ENCODE data around the gene FAM76B.
"Not testable (repeated sequence)": the region's sequence is repeated elsewhere in the genome, so short reads cannot be mapped to it uniquely, and the experiment has no call there.

Gene FAM76B

DNA sequence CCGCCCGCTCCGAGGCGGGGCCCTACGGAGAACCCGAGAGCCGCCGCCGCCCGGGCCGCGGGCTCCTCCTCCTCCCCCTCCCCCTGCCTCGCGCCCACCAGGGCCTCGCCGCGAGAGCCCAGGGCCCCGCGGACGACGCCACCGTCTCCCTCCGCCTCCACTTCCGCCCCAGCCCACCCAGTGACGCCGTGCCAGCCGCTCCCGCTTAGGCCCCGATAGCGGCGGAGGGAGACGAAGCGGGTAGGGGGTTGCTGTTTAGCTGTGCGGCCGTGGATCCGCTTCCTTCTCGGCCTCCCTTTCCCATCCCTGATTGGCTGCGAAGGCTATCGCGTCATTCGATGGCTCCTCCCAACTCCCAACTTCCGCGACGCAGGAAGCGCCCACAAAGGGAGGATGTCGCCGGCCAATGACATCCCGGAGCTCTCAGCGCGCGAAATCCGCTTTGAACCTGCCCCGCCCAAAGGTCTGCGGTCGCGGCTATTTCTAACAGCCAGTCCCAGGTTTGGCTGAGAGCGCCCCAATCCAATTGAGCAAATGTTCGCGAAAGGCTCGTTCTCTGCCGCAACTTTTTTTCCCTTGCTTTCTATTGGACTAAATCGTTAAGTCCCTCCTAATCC, at the start of gene FAM76B:
Gene FAM76B (minus strand): TSS at position 277 of the 617 bp plus-strand sequence. CDS start 304 bp downstream, outside the sequence.
- DNase-seq: peak; percentile 97

DNA sequence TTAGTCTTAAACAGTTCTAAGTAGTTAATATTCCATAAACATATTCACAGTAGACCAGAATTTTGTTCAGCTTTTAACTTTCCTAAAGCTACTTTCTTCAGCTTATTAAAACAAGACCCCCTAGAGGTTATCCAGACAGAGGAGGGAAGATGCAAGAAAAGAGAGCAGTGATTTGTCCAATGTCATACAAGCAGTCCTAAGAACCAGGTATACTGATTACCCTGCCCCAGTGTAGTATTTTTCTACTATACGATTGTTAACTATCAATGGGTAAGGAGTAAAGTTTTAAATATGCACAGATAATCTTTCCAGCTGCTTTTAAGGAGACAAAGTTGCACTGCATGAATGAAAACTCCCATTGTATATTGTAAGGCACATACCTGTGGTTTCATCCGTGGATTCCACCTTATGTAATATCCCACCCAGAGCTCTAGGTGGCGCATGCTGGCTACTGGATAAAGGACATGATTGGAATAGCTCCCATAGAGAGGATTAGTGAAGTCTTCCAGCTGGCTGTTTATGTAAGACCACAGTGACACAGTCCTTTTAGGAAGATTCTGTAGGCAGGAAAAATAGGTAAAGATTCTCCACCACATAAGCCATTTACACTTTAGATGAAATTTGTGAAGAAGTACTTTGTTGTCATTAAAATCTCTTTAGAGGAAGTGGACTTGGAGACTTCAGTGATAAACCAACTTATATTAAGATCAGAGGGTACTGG, 46.3 kb upstream of the FAM76B start:
- DNase-seq: peak; percentile 48

DNA sequence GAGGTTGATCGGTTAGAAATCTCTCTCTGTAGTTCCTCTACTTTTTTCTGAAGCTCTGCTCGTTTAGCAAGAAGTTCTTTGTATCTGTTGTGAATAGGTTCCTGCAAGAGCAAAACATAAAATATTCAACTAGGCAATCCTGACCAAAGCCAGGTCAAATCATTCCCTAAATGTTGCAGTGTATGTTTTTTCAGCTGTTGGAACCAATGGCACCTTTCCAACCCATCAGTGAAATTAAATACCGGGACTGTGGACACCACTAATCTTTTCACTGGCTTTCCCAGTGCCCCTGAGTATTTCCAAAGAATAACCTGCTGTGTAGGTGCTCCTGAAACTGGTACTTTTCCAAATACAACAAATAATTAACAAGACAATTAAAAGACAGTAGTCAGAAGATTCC, 45.8 kb upstream of the FAM76B start:
- no peak for DNase-seq

DNA sequence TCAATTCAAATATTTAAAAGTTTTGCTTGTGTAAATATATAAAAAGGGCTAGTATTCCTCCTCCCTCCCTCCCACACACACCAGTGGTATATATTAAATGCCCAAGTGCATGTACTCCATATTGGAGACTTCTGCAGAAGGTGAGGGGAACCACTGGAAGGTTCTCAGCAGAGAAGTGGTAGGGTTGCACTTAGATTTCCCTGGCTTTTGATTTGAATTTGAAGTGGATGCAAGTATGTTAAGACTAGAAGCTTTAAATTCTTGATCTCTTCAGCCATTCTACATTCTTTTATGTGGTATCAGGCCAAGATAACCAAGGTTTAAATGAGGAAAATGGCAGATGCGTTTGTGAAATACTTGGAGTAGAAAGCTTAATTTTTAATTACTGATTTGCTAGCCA, 43.8 kb upstream of the FAM76B start:
- no peak for DNase-seq

DNA sequence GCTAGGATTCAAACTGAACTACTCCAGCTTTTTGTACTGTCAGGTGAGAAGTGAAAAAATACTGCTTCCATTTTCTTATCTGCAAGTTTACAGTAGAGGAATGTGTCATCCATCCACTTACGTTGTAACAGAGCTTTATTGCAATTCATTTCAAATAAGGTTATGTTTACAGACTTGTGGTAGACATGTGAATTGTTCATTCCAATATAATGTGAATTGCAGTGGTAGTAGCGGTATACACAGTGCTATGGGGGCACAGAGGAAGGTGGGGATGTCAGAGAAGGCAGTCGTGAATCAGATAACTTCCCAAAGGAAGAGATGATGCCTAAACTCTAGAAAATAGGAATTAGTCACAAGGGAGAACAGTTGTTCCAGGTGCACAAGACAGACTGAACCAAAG, 43.2 kb upstream of the FAM76B start:
- no peak for DNase-seq

DNA sequence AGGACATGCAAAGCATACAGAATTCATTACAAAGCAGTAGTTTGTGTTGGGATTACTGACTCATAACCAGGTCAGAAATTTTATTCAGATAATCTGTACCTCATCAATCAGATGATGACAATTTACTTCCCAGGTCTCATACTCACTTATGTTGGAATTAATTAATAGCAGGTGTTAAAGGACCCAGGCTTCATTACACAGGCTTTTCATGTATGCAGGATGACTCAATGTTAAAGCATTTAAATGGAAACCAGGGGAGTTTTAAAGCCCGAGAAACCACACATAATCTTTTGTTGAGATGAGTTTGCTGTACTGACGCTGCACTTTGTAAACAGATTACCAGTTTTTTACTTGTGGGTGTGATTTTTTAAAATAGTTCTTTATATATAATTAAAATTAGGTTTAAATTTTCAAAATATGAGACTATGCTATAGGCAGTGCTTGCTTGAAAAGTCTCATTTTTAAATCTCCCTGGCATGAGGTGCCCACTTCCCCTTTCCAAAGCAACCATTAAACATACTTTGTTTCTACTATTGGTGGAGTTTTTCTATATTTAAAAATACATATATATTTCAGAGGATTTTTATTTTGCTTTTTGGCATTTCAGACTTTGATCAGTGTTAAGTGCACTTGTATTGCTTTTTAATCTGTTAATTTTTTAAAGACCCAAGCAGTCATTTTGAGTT, 41.8 kb upstream of the FAM76B start:
- DNase-seq: no peak

DNA sequence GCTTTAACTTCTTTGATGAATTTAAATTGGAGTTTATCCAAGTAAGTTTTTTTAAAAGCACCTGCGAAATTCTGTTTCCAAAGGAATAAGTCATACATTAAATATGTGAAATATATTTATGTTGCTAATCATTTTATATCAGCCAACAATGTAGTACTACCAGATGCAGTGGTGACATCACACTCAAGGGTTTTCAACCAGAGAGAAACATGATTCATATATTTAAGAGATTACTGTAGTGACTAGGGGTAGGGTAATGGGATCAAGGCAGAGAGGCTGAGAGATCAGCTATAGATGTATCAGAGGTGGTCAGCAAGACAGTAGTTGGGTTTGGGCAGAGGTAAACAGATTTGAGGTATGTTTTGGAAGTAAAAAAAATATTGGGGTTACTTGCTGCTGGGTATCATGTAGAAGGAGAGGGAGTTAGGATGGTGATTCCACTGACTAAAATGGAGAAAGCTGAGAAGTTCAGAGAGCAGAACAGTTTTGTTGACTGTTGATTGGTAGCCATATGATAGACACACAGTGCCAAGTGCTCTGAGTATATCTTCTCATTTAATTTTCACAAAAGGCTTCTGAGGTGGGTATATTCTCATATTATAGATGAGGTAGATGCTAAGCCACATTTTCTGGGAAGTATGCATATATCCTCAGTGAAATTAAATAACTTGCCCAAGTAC, 40.1 kb upstream of the FAM76B start:
- no peak for DNase-seq

DNA sequence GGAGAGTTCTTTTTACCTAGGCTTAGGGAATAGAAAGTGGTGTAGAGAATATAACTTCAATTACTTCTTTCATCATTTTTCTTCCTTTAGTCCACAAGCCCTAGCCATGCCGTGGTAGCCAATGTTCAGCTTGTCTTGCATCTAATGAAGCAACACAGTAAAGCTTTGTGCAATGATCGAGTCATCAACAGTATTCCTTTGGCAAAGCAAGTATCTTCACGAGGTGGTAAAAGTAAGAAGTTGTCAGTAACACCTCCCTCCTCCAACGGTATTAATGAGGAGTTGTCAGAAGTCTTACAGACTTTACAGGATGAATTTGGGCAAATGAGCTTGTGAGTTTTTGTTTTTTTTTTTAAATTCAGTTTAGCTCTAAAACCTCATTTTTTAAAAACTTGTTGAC, 38.1 kb upstream of the FAM76B start:
- no peak for DNase-seq

DNA sequence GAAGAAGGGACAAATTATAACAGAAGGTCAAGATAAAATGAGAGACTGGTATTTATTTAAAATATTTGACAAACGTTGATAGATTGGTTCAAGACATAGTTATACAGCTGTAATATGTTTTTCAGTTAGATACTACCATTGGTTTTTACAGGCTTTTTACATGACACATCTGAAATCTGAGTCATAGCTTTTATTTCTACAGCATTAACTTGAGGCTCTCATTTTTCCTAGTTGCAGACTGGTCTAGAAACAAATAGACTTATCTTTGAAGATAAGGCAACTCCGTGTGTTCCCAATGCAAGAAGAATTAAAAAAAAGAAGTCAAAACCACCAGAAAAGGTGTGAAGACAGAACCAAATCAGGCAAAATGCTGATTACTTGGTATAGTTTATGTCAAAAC, 32.1 kb upstream of the FAM76B start:
- no peak for DNase-seq

DNA sequence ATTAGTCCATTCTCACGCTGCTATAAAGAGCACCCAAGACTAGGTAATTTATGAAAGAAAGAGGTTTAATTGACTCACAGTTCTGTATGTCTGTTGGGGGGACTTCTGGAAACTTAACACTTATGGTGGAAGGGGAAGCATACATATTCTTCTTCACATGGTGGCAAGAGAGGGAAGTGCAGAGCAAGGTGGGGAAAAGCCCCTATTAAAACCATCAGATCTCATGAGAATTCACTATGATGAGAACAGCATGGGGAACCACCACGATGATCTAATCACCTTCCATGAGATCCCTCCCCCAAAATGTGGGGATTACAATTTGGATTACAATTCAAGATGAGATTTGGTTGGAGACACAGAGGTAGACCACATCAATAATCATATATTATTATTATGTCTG, 26.5 kb upstream of the FAM76B start:
- DNase-seq: no peak

DNA sequence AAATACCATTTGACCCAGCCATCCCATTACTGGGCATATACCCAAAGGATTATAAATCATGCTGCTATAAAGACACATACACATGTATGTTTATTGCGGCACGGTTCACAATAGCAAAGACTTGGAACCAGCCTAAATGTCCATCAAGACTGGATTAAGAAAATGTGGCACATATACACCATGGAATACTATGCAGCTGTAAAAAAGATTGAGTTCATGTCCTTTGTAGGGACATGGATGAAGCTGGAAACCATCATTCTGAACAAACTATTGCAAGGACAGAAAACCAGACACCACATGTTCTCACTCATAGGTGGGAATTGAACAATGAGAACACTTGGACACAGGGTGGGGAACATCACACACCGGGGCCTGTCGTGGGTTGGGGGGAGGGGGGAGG, 21.5 kb upstream of the FAM76B start:
- not testable (repeated sequence) for DNase-seq

DNA sequence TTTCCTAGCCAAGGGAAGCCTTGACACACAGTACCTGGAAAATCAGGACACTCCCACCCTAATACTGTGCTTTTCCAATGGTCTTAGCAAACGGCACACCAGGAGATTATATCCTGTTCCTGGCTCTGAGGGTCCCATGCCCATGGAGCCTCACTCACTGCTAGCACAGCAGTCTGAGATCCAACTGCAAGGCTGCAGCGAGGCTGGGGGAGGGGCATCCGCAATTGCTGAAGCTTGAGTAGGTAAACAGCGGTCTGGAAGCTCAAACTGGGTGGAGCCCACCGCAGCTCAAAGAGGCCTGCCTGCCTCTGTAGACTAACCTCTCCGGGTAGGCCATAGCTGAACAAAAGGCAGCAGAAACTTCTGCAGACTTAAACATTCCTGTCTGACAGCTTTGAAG, 16.9 kb upstream of the FAM76B start:
- DNase-seq: not testable (repeated sequence)

DNA sequence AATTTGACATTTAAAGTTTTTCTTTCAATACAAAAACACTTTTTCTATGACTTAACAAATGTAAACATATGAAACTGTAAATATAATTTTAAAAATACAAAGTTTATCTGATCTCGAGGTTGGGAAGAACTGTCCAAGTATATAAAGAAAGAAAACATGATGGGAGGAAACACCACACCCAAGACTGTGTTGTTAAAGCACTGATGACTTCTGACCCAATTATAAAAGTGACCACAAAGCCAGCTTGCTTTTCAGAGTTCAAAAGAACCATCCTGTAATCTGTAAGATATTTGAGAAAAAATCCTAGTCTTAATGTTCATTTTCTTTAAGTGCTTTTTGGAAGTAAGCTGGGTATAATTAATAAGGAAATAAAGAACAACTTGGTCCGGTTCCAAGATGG, 16.3 kb upstream of the FAM76B start:
- no peak for DNase-seq

DNA sequence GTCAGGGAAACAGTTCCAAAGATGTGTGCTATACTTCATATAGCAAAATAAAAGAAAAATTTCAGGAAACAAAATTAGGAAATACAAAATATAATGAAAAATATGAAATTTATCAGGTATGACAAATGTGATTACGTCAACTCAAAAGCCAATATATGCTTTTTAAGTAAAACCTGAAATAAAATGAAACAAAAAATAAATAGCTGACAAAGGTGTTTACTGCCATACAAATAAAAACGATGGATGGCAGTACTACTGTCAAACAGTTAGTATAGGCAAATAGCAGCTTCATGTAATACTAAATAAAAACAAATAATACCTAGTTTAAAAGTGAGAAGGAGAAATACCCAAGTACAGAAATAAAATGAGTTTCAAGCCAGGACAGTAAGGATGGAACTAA, 14.4 kb upstream of the FAM76B start:
- DNase-seq: no peak

DNA sequence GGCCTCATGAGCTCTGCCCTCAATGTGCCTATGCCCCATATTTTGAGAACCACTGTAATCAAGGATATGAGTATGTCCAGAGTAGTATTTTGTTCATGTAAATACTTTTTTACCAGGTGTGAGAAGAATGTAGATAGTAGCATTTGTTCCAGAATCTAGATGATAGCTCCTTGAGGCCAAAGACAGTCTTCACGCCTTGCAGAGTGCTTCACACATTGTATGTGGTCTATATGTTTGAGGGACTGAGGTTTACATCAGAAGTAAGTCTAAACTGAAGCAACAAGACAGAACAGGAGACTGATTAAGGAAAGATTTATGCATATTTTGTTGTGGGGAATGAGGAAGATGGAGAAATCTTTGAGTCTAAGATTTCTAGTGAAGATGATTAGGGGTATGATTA, 13.2 kb upstream of the FAM76B start:
- no peak for DNase-seq

DNA sequence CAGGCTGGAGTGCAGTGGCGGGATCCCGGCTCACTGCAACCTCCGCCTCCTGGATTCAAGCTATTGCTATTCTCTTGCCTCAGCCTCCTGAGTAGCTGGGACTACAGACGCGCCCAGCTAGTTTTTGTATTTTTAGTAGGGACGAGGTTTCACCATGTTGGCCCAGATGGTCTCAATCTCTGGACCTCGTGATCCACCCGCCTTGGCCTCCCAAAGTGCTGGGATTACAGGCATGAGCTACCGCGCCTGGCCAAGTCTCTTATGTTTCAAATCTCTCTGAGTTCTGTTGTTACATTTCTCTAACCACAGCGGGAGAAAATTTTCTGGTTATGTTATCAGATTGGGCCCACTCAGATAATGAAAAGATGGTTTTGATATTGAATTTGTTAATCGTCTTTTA, 10.9 kb upstream of the FAM76B start:
- DNase-seq: no peak

DNA sequence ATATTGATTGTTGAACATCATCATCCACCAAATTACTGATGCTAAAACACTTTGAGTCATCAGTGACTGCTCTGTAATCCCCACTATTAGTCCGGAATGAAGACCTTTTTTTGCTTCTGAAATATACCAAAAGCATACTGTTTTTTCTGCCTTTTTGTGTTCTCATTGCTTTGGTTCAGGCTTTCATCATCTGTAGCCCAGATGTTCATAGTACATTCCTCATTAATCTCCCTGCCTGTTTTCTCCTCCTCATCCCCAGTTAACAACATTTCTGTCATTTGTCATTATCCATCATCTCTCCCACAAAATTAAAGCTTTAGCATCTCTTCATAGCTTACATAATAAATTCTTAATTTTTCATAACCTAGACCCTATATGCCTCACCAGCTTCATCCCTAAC, 10.0 kb upstream of the FAM76B start:
- DNase-seq: no peak

DNA sequence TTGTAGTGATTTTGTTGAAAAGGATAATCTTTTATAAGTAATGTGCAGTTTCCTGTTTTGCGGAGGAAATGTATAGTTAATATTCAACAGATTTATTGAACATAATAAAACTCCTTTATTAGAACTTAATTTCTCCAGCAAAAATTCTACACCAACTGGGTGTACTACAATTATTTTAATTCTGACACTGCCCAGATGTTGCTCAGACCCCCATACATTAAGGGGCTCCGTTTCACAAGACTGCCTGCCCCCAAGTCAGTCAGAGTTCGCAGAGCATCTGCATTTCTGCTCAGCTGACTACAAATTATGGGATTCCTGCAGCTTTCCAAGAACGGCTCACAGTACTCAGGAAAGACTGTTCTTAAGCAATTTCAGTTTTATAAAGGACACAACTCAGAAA, 6.9 kb upstream of the FAM76B start:
- DNase-seq: no peak

DNA sequence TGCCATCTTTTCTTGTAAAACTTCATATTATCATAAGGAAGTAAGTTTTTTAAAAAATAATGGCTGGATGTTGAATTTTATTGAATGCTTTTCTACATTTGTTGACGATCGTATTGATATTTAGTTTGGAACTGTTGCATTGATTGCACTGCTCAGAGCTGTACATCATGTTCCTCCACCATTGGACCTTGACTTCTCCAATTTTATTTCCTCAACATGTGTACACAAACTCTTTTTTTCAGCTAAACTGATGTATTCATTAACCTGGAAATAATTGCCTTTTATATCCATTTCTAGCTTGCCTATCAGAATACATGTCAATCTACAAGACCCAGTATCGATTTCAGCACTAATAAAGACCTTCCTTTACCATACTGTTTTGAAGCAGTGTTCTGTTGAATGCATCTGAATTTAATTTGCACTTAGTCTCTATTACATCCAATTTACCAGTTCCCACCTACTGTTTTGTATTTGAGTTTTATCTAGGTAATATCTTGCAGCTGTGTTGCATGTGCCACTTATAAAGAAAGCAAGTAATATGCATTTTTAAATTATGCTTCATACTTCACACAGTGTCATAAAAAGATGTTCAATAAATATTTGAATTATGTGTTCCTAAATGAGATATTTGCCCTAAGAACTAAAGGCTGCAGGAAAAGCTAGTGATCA, 6.2 kb upstream of the FAM76B start:
- no peak for DNase-seq

DNA sequence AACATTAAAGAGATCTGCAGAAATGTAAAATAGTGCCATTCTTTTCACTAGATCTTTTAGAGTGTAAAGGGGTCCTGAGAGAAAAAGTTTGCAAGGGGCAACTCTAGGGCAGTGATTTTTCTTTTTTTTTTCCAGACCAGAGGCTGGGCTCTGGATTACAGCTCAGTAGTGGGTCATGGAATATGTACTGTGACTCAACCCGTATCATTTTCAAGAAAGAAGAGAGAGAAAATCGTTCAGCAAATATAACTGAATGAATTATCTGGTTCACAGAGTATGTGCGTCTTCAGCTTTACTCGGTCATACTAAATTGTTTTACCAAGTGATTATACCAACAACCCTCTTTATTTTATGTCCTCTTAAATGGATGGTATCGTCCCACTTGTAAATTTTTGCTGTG, 4.5 kb upstream of the FAM76B start:
- DNase-seq: no peak

DNA sequence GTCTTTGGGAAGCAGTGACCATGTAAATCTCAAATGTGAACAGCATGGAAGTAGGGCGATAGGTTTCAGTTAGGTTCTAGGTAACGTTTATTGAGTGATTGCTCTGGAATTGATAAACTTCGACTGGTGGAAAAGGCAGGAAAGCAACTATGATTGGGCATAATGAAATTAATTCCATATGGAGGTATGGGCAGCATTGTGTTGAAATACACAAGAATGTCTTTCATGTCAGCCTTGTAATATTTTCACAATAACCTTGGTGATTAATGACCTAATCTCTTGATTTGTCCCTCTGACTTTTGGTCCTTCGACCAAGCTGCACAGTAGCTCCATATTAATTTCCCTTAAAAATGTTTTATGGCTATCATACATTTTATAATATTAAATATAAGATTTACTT, 3.5 kb upstream of the FAM76B start:
- DNase-seq: no peak

DNA sequence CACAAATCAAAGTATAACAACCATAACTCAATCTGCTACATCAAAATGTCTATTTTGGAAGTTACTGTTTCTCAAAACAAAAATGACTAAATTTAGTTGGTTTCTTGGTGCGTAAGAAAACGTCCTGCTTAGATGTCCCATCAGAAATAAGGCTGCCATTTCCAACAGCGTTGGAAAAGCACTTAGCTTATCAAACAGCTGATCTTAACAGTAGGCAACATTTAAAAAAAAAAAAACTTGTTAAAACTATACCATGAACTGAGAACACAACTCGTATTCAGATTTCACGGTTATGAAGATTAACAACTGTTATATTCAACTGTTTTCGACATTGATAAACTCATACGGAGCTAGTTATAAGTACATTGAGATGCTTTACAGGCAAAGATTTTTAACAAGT, 3.1 kb upstream of the FAM76B start:
- no peak for DNase-seq

DNA sequence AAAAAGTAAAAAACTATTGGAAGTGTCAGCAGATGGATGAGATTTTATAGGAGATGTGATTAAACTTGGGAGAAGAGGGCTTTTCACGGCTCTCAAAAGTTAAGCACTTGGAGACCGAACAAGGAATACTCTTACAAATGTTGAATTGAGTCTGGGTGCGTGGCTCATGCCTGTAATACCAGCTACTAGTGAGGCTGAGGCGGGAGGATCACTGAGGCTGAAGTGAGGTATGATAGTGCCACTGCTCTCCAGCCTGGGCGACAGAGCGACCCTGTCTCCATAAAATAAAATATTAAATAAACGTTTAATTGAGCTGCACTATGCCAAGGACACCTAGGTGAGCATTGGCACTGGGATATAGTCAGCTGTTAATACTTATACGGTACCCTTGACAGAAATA, 2.6 kb upstream of the FAM76B start:
- DNase-seq: no peak
